ENCODE results near the gene SCYGR3.
"Not testable (repeated sequence)": the region's sequence is repeated elsewhere in the genome, so short reads cannot be mapped to it uniquely, and the experiment has no call there.

The SCYGR3 gene

GRCh38 chr2:227612546-227613271 is 1.9 kb downstream of the SCYGR3 start:
- no peak for DNase-seq

- DNase-seq = no peak
These were observed 4.5 kb downstream of the SCYGR3 start for GRCh38 chr2:227610123-227610522.

GRCh38 chr2:227608561-227609338 is 5.9 kb downstream of the SCYGR3 start:
- no peak for DNase-seq

- no peak for DNase-seq
These were observed 6.7 kb downstream of the SCYGR3 start for GRCh38 chr2:227607941-227608340.

GRCh38 chr2:227606476-227606875 is 8.2 kb downstream of the SCYGR3 start:
- no peak for DNase-seq

GRCh38 chr2:227602358-227602757 is 12.3 kb downstream of the SCYGR3 start:
- DNase-seq = no peak

GRCh38 chr2:227598835-227599503 is 15.7 kb downstream of the SCYGR3 start, which contains the start of gene SCYGR2:
TSS of gene SCYGR2 (plus strand) at chr2:227598893. CDS start at chr2:227598893, 0 bp downstream.
- DNase-seq = not testable (repeated sequence)

GRCh38 chr2:227597998-227598397 is 16.6 kb downstream of the SCYGR3 start:
- DNase-seq = no peak

GRCh38 chr2:227597036-227597435 is 17.6 kb downstream of the SCYGR3 start:
- DNase-seq = no peak

- no peak for DNase-seq
These were observed 18.8 kb downstream of the SCYGR3 start for GRCh38 chr2:227595797-227596196.

- no peak for DNase-seq
These were observed 21.8 kb downstream of the SCYGR3 start for GRCh38 chr2:227592694-227593387.

GRCh38 chr2:227582369-227582768 is 32.3 kb downstream of the SCYGR3 start:
- no peak for DNase-seq

- DNase-seq = no peak
These were observed 34.8 kb downstream of the SCYGR3 start for GRCh38 chr2:227579791-227580190.

GRCh38 chr2:227578642-227579041 is 36.0 kb downstream of the SCYGR3 start:
- no peak for DNase-seq

- DNase-seq = no peak
These were observed 37.1 kb downstream of the SCYGR3 start for GRCh38 chr2:227577555-227577954.

- no peak for DNase-seq
These were observed 37.8 kb downstream of the SCYGR3 start for GRCh38 chr2:227576812-227577211.

- no peak for DNase-seq
These were observed 38.5 kb downstream of the SCYGR3 start for GRCh38 chr2:227576110-227576509.

GRCh38 chr2:227570615-227571014 is 44.0 kb downstream of the SCYGR3 start:
- DNase-seq = no peak

- DNase-seq = no peak
These were observed 45.8 kb downstream of the SCYGR3 start for GRCh38 chr2:227568852-227569169.

GRCh38 chr2:227566012-227566411 is 48.6 kb downstream of the SCYGR3 start:
- DNase-seq = no peak

GRCh38 chr2:227565080-227565479 is 49.6 kb downstream of the SCYGR3 start:
- DNase-seq = no peak

Measured in NCI-H526 (cell line).